GM12878 (cell line): ENCODE measurements around the gene SLCO2B1.

Source experiments
- EGR1 ChIP-seq, 2 experiments: IDR thresholded peaks; 1 replicate in 1 of 2; 2 replicates in 1 of 2; pipeline ENCODE4 v1.6.1; 2011 to 2012; ENCODE audit warnings: low read depth in 2 of 2, low read length in 2 of 2, borderline replicate concordance in 1 of 2, mild to moderate bottlenecking in 1 of 2, moderate library complexity in 1 of 2
- HDAC6 ChIP-seq: fragments of 200-600 bp; sonication (generic); IDR thresholded peaks from one replicate; pipeline ENCODE4 v1.8.0; 2017; ENCODE audit warnings: antibody characterized with exemption; ENCODE audit not compliant: unreplicated experiment
- SP1 ChIP-seq: IDR thresholded peaks from one replicate; pipeline ENCODE4 v1.6.1; 2011; ENCODE audit warnings: low read depth, low read length
- SRF ChIP-seq, 2 experiments: IDR thresholded peaks; 2 replicates each; pipeline ENCODE4 v1.6.1; 2011; ENCODE audit warnings: low read depth in 2 of 2, low read length in 2 of 2, mild to moderate bottlenecking in 1 of 2, moderate library complexity in 1 of 2
- ZBTB40 ChIP-seq: fragments of 450-650 bp; IDR thresholded peaks from 2 replicates; pipeline ENCODE4 v1.6.1; 2016; ENCODE audit warnings: mild to moderate bottlenecking, moderate library complexity, borderline replicate concordance
- TF ChIP-seq, protein P1 (sequence below): IDR thresholded peaks from 2 replicates; pipeline ENCODE4 v1.6.1; 2012; ENCODE audit warnings: mild to moderate bottlenecking, low read depth, low read length

DNA sequence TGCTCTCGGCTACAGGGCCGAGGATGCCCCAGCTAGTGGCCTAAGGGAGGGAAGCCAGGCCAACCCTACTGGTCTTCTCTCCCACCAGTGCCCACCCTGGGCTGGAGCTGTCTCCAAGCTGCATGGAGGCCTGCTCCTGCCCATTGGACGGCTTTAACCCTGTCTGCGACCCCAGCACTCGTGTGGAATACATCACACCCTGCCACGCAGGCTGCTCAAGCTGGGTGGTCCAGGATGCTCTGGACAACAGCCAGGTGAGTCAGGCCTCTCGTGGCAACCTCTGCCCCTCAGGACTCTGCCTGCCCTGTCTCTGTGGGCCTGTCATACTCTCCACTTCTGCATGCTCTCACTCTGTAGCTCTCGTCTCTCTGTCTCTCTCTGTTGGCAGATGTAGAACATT, 45.5 kb downstream of the SLCO2B1 start:
- no peak for TF ChIP-seq ZBTB40
- TF ChIP-seq HDAC6: no peak
- no peak for TF ChIP-seq SRF (IDR thresholded peaks at IDR 0.05; ENCODE audit: low read depth in 2 of 2, low read length in 2 of 2)
- TF ChIP-seq, protein P1, sequence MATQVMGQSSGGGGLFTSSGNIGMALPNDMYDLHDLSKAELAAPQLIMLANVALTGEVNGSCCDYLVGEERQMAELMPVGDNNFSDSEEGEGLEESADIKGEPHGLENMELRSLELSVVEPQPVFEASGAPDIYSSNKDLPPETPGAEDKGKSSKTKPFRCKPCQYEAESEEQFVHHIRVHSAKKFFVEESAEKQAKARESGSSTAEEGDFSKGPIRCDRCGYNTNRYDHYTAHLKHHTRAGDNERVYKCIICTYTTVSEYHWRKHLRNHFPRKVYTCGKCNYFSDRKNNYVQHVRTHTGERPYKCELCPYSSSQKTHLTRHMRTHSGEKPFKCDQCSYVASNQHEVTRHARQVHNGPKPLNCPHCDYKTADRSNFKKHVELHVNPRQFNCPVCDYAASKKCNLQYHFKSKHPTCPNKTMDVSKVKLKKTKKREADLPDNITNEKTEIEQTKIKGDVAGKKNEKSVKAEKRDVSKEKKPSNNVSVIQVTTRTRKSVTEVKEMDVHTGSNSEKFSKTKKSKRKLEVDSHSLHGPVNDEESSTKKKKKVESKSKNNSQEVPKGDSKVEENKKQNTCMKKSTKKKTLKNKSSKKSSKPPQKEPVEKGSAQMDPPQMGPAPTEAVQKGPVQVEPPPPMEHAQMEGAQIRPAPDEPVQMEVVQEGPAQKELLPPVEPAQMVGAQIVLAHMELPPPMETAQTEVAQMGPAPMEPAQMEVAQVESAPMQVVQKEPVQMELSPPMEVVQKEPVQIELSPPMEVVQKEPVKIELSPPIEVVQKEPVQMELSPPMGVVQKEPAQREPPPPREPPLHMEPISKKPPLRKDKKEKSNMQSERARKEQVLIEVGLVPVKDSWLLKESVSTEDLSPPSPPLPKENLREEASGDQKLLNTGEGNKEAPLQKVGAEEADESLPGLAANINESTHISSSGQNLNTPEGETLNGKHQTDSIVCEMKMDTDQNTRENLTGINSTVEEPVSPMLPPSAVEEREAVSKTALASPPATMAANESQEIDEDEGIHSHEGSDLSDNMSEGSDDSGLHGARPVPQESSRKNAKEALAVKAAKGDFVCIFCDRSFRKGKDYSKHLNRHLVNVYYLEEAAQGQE: no peak
- no peak for TF ChIP-seq SP1
- TF ChIP-seq EGR1 (IDR thresholded peaks at IDR 0.05; ENCODE audit: borderline replicate concordance in 1 of 2, low read depth in 2 of 2, low read length in 2 of 2): no peak
